ENCODE measurements around the gene CDK5RAP2.

The CDK5RAP2 gene

GRCh38 chr9:120439926-120440325 is 140.0 kb downstream of the CDK5RAP2 start:
- no peak for DNase-seq (ENCODE audit: low read depth in 2 of 2, low spot score in 1 of 2)

DNA sequence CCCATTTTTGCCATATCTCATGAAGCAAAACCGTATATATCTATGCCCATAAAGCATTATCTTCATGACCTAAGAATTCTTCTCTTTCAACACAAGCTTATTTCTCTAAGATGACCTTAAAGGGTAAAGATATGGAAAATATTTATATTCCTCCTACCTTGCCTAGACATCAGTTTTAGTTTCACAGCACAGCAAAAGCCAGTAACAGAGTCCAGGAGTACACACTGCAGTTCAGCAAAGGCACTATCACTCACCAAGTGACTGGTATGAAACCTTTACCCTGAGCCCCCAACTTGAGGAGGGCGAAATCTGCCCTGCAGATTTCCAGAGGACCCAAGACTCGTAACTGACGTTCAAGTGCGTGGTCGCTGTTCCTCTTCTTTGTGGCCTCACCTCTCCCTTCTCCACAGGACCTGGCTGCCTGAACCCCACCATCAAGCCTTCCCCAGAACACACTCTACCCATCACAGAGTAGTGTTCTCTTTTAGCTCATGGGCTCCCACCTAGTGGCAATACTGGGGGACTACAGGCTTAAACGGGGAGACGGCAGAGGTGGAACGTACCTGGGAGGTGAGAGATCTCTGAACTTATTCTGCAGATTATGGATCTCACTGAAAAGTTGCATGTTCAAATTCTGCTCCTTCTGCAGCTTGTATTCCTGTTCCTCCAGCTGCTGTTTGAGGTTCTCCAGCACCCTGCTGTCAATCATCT is 141.0 kb downstream of the CDK5RAP2 start:
- DNase-seq (ENCODE audit: low read depth in 2 of 2, low spot score in 1 of 2) = no peak

GRCh38 chr9:120438111-120438510 is 141.9 kb downstream of the CDK5RAP2 start:
- DNase-seq (ENCODE audit: low read depth in 2 of 2, low spot score in 1 of 2) = no peak

DNA sequence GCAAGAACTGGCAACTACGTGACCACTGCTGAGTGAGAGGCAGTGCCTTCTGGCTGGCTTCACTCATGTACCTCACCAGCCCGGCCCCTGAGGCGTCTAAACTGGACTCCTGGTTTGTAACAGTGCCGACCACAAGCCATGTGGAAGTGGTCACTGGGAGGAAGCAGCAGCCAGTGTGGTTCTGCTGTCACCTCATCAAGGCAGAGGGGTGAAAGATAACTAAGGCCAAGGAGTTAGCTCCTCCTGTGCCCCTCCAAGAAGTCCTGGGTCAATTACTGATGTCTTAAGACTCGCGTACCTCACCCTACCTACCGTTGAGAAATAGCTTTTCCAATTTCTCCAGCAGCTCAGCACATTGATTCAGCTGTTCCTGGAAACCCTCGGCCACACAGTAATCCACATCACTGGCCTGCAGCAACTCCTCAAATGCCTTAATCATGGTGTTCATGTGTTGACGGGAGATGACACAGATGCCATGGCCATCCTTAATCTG is 142.9 kb downstream of the CDK5RAP2 start:
- no peak for DNase-seq (ENCODE audit: low read depth in 2 of 2, low spot score in 1 of 2)

GRCh38 chr9:120436446-120436845 is 143.5 kb downstream of the CDK5RAP2 start:
- no peak for DNase-seq (ENCODE audit: low read depth in 2 of 2, low spot score in 1 of 2)

GRCh38 chr9:120435091-120435490 is 144.9 kb downstream of the CDK5RAP2 start:
- DNase-seq (ENCODE audit: low read depth in 2 of 2, low spot score in 1 of 2) = no peak

GRCh38 chr9:120434532-120434931 is 145.4 kb downstream of the CDK5RAP2 start:
- DNase-seq (ENCODE audit: low read depth in 2 of 2, low spot score in 1 of 2) = no peak

- DNase-seq (ENCODE audit: low read depth in 2 of 2, low spot score in 1 of 2) = no peak
Observed at GRCh38 chr9:120433701-120434100, 146.3 kb downstream of the CDK5RAP2 start.

- no peak for DNase-seq (ENCODE audit: low read depth in 2 of 2, low spot score in 1 of 2)
Observed at GRCh38 chr9:120432600-120432999, 147.4 kb downstream of the CDK5RAP2 start.

DNA sequence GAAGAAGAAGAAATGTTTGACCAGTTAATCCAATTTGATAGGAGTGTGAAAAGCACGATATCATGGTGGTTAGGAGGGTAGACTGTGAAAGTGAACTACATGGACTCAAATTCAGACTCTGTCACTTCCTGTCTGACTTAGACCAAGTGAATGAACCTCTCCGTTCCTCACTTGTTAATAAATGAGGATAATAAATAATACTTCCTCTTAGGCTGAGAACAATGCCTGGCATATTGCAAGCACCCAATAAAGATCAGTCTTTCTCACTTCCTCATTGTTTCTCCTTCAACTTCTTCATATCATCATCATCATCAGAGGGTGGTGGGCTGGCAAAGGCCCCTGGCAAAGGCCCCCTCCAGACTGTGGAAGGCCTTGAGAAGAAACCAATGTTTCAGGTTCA is 148.7 kb downstream of the CDK5RAP2 start:
- no peak for DNase-seq (ENCODE audit: low read depth in 2 of 2, low spot score in 1 of 2)

- DNase-seq (ENCODE audit: low read depth in 2 of 2, low spot score in 1 of 2) = no peak
Observed at GRCh38 chr9:120424248-120424647, 155.7 kb downstream of the CDK5RAP2 start.

DNA sequence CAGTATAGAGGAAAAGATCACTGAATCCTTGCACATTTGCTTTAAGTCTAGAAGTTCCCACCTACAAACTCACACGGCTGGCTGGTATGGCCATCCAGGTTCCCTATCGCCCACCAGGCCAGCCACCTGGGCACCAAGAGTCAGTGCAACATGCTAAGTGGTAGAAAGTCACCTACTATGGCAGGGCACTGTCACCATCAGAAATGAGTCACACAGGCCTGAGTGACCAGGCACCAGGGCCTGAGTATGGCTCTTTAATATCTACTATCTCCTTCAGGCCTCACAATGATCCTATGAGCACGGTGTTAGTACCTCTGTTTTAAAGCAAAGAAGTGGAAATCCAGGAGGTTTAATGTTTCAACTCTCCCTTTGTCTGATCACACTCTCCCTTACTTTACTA is 156.2 kb downstream of the CDK5RAP2 start:
- no peak for DNase-seq (ENCODE audit: low read depth in 2 of 2, low spot score in 1 of 2)

- no peak for DNase-seq (ENCODE audit: low read depth in 2 of 2, low spot score in 1 of 2)
Observed at GRCh38 chr9:120421977-120422376, 158.0 kb downstream of the CDK5RAP2 start.

DNA sequence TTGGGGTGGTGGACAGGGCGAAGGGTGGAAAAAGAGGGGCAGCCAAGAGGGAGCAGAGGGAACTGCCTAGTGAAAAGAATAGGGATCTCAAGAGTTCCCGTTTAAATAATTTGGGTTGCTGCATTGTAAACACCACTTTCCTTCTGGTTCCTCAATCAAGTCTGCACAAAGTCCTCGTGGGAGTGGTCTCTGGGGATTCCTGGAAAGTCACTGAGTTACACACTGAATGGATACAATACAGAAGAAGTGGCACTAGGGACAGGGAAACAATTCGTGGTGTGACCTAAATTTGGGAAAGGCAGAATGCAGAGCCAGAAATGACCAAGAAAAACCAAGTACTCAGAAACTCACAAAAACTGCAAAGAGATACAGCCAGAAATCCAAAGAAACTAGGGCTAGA is 161.7 kb downstream of the CDK5RAP2 start:
- no peak for DNase-seq (ENCODE audit: low read depth in 2 of 2, low spot score in 1 of 2)

DNA sequence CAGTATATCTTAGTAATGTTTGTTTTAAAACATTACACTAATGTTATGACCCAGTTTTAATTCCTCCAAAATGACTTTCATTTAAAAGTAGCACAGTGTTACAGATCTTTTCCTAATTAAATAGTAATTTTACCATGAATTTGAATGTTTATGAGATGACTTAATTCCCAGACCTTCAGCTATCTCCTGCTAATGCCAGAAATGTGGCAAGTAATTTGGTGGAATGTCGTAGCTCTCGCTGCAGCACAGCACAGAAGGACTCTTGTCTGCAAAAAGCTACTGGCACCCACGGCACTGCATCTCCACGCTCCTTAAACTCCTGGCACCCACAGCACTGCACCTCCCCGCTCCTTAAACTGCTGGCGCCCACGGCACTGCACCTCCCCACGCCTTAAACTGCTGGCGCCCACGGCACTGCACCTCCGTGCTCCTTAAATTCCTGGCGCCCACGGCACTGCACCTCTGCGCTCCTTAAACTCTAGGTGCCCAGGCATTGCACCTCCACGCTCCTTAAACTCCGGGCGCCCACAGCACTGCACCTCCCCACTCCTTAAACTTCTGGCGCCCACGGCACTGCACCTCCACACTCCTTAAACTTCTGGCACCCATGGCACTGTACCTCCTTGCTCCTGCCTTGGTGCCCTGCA is 163.1 kb downstream of the CDK5RAP2 start:
- no peak for DNase-seq (ENCODE audit: low read depth in 2 of 2, low spot score in 1 of 2)

DNA sequence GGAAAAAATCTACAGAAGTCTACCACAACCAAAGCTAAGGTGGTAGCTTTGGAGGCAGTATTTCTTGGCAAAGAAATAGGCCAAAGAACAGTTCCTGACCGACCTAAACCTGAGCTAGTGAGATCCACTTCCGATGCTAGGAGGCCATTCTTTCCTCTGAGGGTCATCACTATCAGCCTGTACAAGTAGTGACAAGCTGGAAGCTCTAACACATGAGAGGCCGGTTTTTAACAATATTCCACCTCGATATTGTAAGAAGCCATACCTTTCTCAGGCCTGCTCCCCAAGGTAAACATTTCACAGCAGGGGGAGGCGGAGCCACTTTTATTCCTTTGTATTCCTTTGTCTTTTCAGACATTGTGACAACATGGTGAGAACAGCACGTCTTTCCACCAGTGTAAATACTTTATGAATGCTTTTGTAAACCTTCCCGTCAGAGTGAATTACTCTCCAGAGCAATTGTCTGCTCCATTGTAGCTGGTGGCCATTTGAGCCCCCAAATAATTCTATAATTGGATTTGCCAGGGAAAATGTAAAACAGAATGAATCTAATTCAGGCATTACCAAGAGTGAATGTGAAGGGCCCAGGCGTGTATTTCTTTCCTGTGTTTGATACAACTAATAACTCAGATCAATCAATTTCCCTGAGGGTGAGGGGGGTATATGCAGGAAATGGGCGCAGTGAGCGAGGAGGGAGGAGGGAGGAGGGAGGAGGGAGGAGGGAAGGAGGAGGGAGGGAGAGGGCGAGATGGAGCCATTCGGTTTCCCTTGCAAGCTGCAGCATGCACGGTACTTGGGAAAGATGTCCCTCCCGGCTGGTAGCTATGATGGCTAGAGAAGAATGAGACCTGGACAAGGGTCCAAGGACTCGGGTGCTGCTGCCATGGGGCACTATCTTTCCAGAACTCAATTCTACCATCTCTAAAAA is 166.6 kb downstream of the CDK5RAP2 start:
- DNase-seq (ENCODE audit: low read depth in 2 of 2, low spot score in 1 of 2) = no peak

- DNase-seq (ENCODE audit: low read depth in 2 of 2, low spot score in 1 of 2) = no peak
Observed at GRCh38 chr9:120412425-120412951, 167.5 kb downstream of the CDK5RAP2 start.

DNA sequence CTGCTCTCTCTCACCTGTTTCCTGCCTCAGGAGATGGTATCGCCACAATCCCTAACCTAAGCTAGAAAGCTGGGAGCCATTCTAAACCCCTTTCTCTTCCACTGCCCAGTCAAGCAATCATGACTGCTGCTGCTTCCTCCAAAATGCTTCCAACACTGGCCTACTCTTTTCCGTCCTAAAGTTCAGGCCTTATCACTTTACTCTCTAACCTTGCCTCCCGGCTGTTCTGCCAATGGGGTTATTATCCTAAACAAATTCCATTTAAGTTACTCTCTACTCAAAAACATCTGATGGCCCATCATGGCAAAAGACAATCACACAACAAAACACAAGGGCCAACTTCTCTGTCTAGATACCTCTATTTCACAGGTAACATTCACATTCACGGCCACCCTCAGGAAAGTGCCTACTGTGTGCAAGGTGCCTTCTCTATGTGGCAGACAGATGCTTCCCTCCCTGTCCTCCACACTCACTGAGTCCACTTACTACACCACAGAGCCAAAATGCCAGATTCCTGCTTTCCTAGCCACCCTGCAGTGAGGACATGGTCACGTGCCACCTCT is 168.0 kb downstream of the CDK5RAP2 start:
- no peak for DNase-seq (ENCODE audit: low read depth in 2 of 2, low spot score in 1 of 2)

DNA sequence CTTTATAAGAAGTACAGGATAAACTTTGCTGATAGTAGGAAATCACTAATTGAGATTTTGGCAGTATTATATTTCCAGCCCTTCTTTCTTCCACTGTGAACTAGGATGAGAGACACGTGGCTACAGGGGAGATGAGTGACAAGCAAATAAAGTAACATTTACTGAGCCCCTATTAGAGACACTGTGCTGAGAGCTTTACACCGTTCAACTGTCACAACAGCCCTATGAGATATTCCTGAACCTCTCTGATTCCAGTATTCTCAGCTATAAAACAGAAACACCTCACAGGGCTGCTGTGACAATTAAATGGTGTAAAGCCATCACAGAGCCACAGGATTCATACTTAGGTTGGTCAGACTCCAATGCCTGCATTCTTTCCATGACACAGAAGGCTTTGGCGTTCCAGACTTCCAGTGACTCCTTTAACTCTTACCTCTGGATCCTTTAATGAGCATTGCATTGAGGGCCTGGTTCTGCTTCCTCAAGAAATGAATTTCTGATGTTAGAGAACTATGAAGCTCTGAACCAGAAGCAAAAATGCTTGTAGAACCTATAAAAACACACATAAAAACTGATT is 169.0 kb downstream of the CDK5RAP2 start:
- no peak for DNase-seq (ENCODE audit: low read depth in 2 of 2, low spot score in 1 of 2)

DNA sequence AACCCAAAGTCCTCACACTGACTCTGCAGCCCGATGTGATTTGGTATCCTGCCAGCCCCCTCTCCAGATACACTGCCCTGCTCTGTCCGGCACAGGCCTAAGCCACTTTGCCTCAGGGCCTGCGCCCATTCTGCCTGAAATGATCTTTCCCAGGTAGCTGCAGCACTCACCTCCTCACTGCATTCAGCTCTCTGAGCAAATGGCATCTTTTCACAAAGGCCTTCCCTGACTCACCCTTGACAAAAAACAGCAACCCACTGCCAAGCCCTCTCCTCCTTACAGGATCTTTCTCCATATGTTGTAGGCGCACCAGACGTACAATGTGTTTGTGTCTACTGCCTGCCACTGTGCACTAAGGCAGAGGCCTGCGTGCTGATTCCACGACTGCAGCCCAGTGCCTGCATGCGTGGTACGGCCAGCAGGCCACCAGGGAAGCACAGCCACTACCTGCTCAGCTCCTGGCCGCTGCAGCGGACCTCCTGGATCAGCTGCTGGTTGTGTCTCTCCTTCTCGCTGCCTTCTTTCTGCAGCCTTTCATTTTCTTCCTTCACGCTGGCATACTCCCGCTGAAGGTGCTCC is 171.2 kb downstream of the CDK5RAP2 start:
- DNase-seq (ENCODE audit: low read depth in 2 of 2, low spot score in 1 of 2) = no peak

Measured in stimulated activated CD8-positive, alpha-beta memory T cell treated with anti-CD3 and anti-CD28 coated beads, Interleukin-4, amount 100 ng/mL, for 4 hours (primary cell).